ENCODE results near the gene CDH13. TPM values are rescaled to one million over a fixed set of nuclear protein-coding genes. Genes with fewer than 3 reads are reported as not detected.

The CDH13 gene
- 160 TPM for polyA plus RNA-seq (2013, experiment 1 of 2)
- polyA plus RNA-seq (2013, experiment 2 of 2) = 121 TPM

GRCh38 chr16:82626791-82627261 is at the start of gene CDH13:
Gene CDH13, plus strand, starts transcription at chr16:82626969.
- Histone ChIP-seq H3K36me3 (ENCODE audit: control insufficient read depth, insufficient read depth, low read length) (peaks cover 8% of the 10 kb centered on the region), H3K4me1 (ENCODE audit: control insufficient read depth, insufficient read depth, low read length, poor library complexity, severe bottlenecking) (peaks cover 37% of the 10 kb centered on the region), H3K9me3 (ENCODE audit: control insufficient read depth, low read length) (no peaks in the 10 kb centered on the region), H3K4me3 (ENCODE audit: extremely low read depth, insufficient read depth, low read length, poor library complexity, severe bottlenecking) (peak within 1 kb of the TSS; percentile 84), H3K27ac (ENCODE audit: low read depth, low read length, severe bottlenecking) (peak within 1 kb of the TSS; percentile 41)
- 3 to 6% methylated on average over 8 to 25 of the region's 39 CpGs for WGBS, 2 experiments (ENCODE audit: insufficient coverage in 2 of 2)

- 68 to 90% methylated on average over 2 to 4 of the region's 7 CpGs for WGBS, 2 experiments (ENCODE audit: insufficient coverage in 2 of 2)
- no peaks in the 10 kb centered on the region for H3K36me3 ChIP-seq (ENCODE audit: control insufficient read depth, insufficient read depth, low read length)
- H3K4me3 ChIP-seq (ENCODE audit: extremely low read depth, insufficient read depth, low read length, poor library complexity, severe bottlenecking) = no peak overlapping the region
- H3K27ac ChIP-seq (ENCODE audit: low read depth, low read length, severe bottlenecking) = no peak overlapping the region
- H3K4me1 ChIP-seq (ENCODE audit: control insufficient read depth, insufficient read depth, low read length, poor library complexity, severe bottlenecking) = no peaks in the 10 kb centered on the region
- H3K9me3 ChIP-seq (ENCODE audit: control insufficient read depth, low read length) = no peaks in the 10 kb centered on the region
Observed at GRCh38 chr16:82580298-82580890, 46.4 kb upstream of the CDH13 start.

GRCh38 chr16:82582975-82583374 is 43.8 kb upstream of the CDH13 start:
- WGBS, 2 experiments (ENCODE audit: insufficient coverage in 2 of 2) = 75 to 77% methylated on average over 5 to 6 of the region's 6 CpGs
- no peak overlapping the region for H3K27ac ChIP-seq (ENCODE audit: low read depth, low read length, severe bottlenecking)
- H3K4me1 ChIP-seq (ENCODE audit: control insufficient read depth, insufficient read depth, low read length, poor library complexity, severe bottlenecking) = no peaks in the 10 kb centered on the region
- H3K9me3 ChIP-seq (ENCODE audit: control insufficient read depth, low read length) = no peaks in the 10 kb centered on the region
- no peak overlapping the region for H3K4me3 ChIP-seq (ENCODE audit: extremely low read depth, insufficient read depth, low read length, poor library complexity, severe bottlenecking)
- no peaks in the 10 kb centered on the region for H3K36me3 ChIP-seq (ENCODE audit: control insufficient read depth, insufficient read depth, low read length)

GRCh38 chr16:82583422-82583821 is 43.3 kb upstream of the CDH13 start:
- no peaks in the 10 kb centered on the region for H3K36me3 ChIP-seq (ENCODE audit: control insufficient read depth, insufficient read depth, low read length)
- no peak overlapping the region for H3K27ac ChIP-seq (ENCODE audit: low read depth, low read length, severe bottlenecking)
- H3K4me3 ChIP-seq (ENCODE audit: extremely low read depth, insufficient read depth, low read length, poor library complexity, severe bottlenecking) = no peak overlapping the region
- no peaks in the 10 kb centered on the region for H3K9me3 ChIP-seq (ENCODE audit: control insufficient read depth, low read length)
- 94% methylated on average over 3 of the region's 3 CpGs; no CpG with 5 or more reads in 1 of the 2 experiments for WGBS, 2 experiments (ENCODE audit: insufficient coverage in 2 of 2)
- no peaks in the 10 kb centered on the region for H3K4me1 ChIP-seq (ENCODE audit: control insufficient read depth, insufficient read depth, low read length, poor library complexity, severe bottlenecking)

- H3K36me3 ChIP-seq (ENCODE audit: control insufficient read depth, insufficient read depth, low read length) = no peaks in the 10 kb centered on the region
- WGBS, 2 experiments (ENCODE audit: insufficient coverage in 2 of 2) = 90 to 99% methylated on average over 6 to 7 of the region's 12 CpGs
- no peaks in the 10 kb centered on the region for H3K9me3 ChIP-seq (ENCODE audit: control insufficient read depth, low read length)
- no peak overlapping the region for H3K27ac ChIP-seq (ENCODE audit: low read depth, low read length, severe bottlenecking)
- H3K4me3 ChIP-seq (ENCODE audit: extremely low read depth, insufficient read depth, low read length, poor library complexity, severe bottlenecking) = no peak overlapping the region
- H3K4me1 ChIP-seq (ENCODE audit: control insufficient read depth, insufficient read depth, low read length, poor library complexity, severe bottlenecking) = no peaks in the 10 kb centered on the region
Observed at GRCh38 chr16:82584553-82585152, 42.1 kb upstream of the CDH13 start.

GRCh38 chr16:82585675-82586074 is 41.1 kb upstream of the CDH13 start:
- Histone ChIP-seq H3K4me3 (ENCODE audit: extremely low read depth, insufficient read depth, low read length, poor library complexity, severe bottlenecking) (no peak overlapping the region), H3K36me3 (ENCODE audit: control insufficient read depth, insufficient read depth, low read length) (no peaks in the 10 kb centered on the region), H3K27ac (ENCODE audit: low read depth, low read length, severe bottlenecking) (no peak overlapping the region), H3K4me1 (ENCODE audit: control insufficient read depth, insufficient read depth, low read length, poor library complexity, severe bottlenecking) (no peaks in the 10 kb centered on the region), H3K9me3 (ENCODE audit: control insufficient read depth, low read length) (no peaks in the 10 kb centered on the region)
- 87 to 89% methylated on average over 3 to 5 of the region's 6 CpGs for WGBS, 2 experiments (ENCODE audit: insufficient coverage in 2 of 2)

- H3K4me3 ChIP-seq (ENCODE audit: extremely low read depth, insufficient read depth, low read length, poor library complexity, severe bottlenecking) = no peak overlapping the region
- H3K9me3 ChIP-seq (ENCODE audit: control insufficient read depth, low read length) = no peaks in the 10 kb centered on the region
- no peaks in the 10 kb centered on the region for H3K4me1 ChIP-seq (ENCODE audit: control insufficient read depth, insufficient read depth, low read length, poor library complexity, severe bottlenecking)
- no peak overlapping the region for H3K27ac ChIP-seq (ENCODE audit: low read depth, low read length, severe bottlenecking)
- no peaks in the 10 kb centered on the region for H3K36me3 ChIP-seq (ENCODE audit: control insufficient read depth, insufficient read depth, low read length)
Observed at GRCh38 chr16:82586130-82586529, 40.6 kb upstream of the CDH13 start.

- no peaks in the 10 kb centered on the region for H3K9me3 ChIP-seq (ENCODE audit: control insufficient read depth, low read length)
- H3K27ac ChIP-seq (ENCODE audit: low read depth, low read length, severe bottlenecking) = no peak overlapping the region
- no peaks in the 10 kb centered on the region for H3K36me3 ChIP-seq (ENCODE audit: control insufficient read depth, insufficient read depth, low read length)
- H3K4me1 ChIP-seq (ENCODE audit: control insufficient read depth, insufficient read depth, low read length, poor library complexity, severe bottlenecking) = no peaks in the 10 kb centered on the region
- H3K4me3 ChIP-seq (ENCODE audit: extremely low read depth, insufficient read depth, low read length, poor library complexity, severe bottlenecking) = no peak overlapping the region
- 90 to 98% methylated on average over 2 to 6 of the region's 7 CpGs for WGBS, 2 experiments (ENCODE audit: insufficient coverage in 2 of 2)
Observed at GRCh38 chr16:82587289-82587688, 39.5 kb upstream of the CDH13 start.

- Histone ChIP-seq H3K36me3 (ENCODE audit: control insufficient read depth, insufficient read depth, low read length) (no peaks in the 10 kb centered on the region), H3K4me1 (ENCODE audit: control insufficient read depth, insufficient read depth, low read length, poor library complexity, severe bottlenecking) (no peaks in the 10 kb centered on the region), H3K4me3 (ENCODE audit: extremely low read depth, insufficient read depth, low read length, poor library complexity, severe bottlenecking) (no peak overlapping the region), H3K9me3 (ENCODE audit: control insufficient read depth, low read length) (no peaks in the 10 kb centered on the region), H3K27ac (ENCODE audit: low read depth, low read length, severe bottlenecking) (no peak overlapping the region)
- WGBS, 2 experiments (ENCODE audit: insufficient coverage in 2 of 2) = 95 to 98% methylated on average over 3 to 6 of the region's 9 CpGs
Observed at GRCh38 chr16:82589407-82589806, 37.4 kb upstream of the CDH13 start.

- Histone ChIP-seq H3K4me3 (ENCODE audit: extremely low read depth, insufficient read depth, low read length, poor library complexity, severe bottlenecking) (no peak overlapping the region), H3K4me1 (ENCODE audit: control insufficient read depth, insufficient read depth, low read length, poor library complexity, severe bottlenecking) (no peaks in the 10 kb centered on the region), H3K9me3 (ENCODE audit: control insufficient read depth, low read length) (peaks cover 4% of the 10 kb centered on the region), H3K27ac (ENCODE audit: low read depth, low read length, severe bottlenecking) (no peak overlapping the region), H3K36me3 (ENCODE audit: control insufficient read depth, insufficient read depth, low read length) (no peaks in the 10 kb centered on the region)
- 96 to 100% methylated on average over 1 to 3 of the region's 4 CpGs for WGBS, 2 experiments (ENCODE audit: insufficient coverage in 2 of 2)
Observed at GRCh38 chr16:82594114-82594513, 32.7 kb upstream of the CDH13 start.

GRCh38 chr16:82598771-82599170 is 28.0 kb upstream of the CDH13 start:
- WGBS, 2 experiments (ENCODE audit: insufficient coverage in 2 of 2) = 88% methylated on average over 1 of the region's 2 CpGs; no CpG with 5 or more reads in 1 of the 2 experiments
- Histone ChIP-seq H3K27ac (ENCODE audit: low read depth, low read length, severe bottlenecking) (no peak overlapping the region), H3K4me1 (ENCODE audit: control insufficient read depth, insufficient read depth, low read length, poor library complexity, severe bottlenecking) (no peaks in the 10 kb centered on the region), H3K36me3 (ENCODE audit: control insufficient read depth, insufficient read depth, low read length) (no peaks in the 10 kb centered on the region), H3K4me3 (ENCODE audit: extremely low read depth, insufficient read depth, low read length, poor library complexity, severe bottlenecking) (no peak overlapping the region), H3K9me3 (ENCODE audit: control insufficient read depth, low read length) (peaks cover 4% of the 10 kb centered on the region)
